ACC112 (cell line): ENCODE data around the gene PHF21B.

Experiments used
- H2AFZ ChIP-seq: fragments of 200-600 bp; sonication (generic); one replicate; pipeline ENCODE4 v1.6.0; 2017; ENCODE audit warnings: antibody characterized with exemption, low read length; ENCODE audit not compliant: unreplicated experiment
- H3K27ac ChIP-seq: fragments of 200-600 bp; sonication (generic); 2 replicates; pipeline ENCODE4 v1.5.1; 2014; ENCODE audit warnings: low read depth, mild to moderate bottlenecking, antibody characterized with exemption, low read length, moderate library complexity
- H3K27me3 ChIP-seq: fragments of 200-600 bp; sonication (generic); 2 replicates; pipeline ENCODE4 v1.6.1; 2014; ENCODE audit warnings: mild to moderate bottlenecking, antibody characterized with exemption, low read length, moderate library complexity, mixed read lengths; ENCODE audit not compliant: insufficient read depth
- H3K36me3 ChIP-seq: fragments of 200-600 bp; sonication (generic); 2 replicates; pipeline ENCODE4 v1.6.1; 2016; ENCODE audit warnings: mild to moderate bottlenecking, antibody characterized with exemption, low read length, moderate library complexity, mixed read lengths; ENCODE audit not compliant: insufficient read depth
- H3K4me1 ChIP-seq: fragments of 200-600 bp; sonication (generic); one replicate; pipeline ENCODE4 v1.6.1; 2016; ENCODE audit warnings: low read length, mixed read lengths; ENCODE audit not compliant: insufficient read depth, unreplicated experiment, control insufficient read depth
- H3K4me3 ChIP-seq: fragments of 200-600 bp; sonication (generic); 2 replicates; pipeline ENCODE4 v1.5.1; 2014; ENCODE audit warnings: mild to moderate bottlenecking, low read depth, low read length
- H3K79me2 ChIP-seq: fragments of 200-600 bp; sonication (generic); one replicate; pipeline ENCODE4 v1.6.0; 2016; ENCODE audit warnings: low read length; ENCODE audit not compliant: control insufficient read depth, unreplicated experiment, insufficient read depth

Gene PHF21B

GRCh38 chr22:44974454-44974853 is 35.4 kb downstream of the PHF21B start:
- no peak overlapping the region for H3K4me3 ChIP-seq
- H3K4me1 ChIP-seq = no peaks in the 10 kb centered on the region
- H2AFZ ChIP-seq = no peak overlapping the region
- H3K36me3 ChIP-seq = no peaks in the 10 kb centered on the region
- H3K27ac ChIP-seq = no peak overlapping the region
- peaks cover 51% of the 10 kb centered on the region for H3K27me3 ChIP-seq
- no peaks in the 10 kb centered on the region for H3K79me2 ChIP-seq

GRCh38 chr22:44973829-44974228 is 36.0 kb downstream of the PHF21B start:
- Histone ChIP-seq H3K27ac (no peak overlapping the region), H3K4me1 (no peaks in the 10 kb centered on the region), H2AFZ (no peak overlapping the region), H3K79me2 (no peaks in the 10 kb centered on the region), H3K36me3 (no peaks in the 10 kb centered on the region), H3K27me3 (peaks cover 44% of the 10 kb centered on the region), H3K4me3 (no peak overlapping the region)

- Histone ChIP-seq H3K27ac (no peak overlapping the region), H3K27me3 (peaks cover 35% of the 10 kb centered on the region), H3K79me2 (no peaks in the 10 kb centered on the region), H3K36me3 (no peaks in the 10 kb centered on the region), H3K4me3 (no peak overlapping the region), H2AFZ (no peak overlapping the region), H3K4me1 (no peaks in the 10 kb centered on the region)
These were observed 37.3 kb downstream of the PHF21B start for GRCh38 chr22:44972363-44973083.

DNA sequence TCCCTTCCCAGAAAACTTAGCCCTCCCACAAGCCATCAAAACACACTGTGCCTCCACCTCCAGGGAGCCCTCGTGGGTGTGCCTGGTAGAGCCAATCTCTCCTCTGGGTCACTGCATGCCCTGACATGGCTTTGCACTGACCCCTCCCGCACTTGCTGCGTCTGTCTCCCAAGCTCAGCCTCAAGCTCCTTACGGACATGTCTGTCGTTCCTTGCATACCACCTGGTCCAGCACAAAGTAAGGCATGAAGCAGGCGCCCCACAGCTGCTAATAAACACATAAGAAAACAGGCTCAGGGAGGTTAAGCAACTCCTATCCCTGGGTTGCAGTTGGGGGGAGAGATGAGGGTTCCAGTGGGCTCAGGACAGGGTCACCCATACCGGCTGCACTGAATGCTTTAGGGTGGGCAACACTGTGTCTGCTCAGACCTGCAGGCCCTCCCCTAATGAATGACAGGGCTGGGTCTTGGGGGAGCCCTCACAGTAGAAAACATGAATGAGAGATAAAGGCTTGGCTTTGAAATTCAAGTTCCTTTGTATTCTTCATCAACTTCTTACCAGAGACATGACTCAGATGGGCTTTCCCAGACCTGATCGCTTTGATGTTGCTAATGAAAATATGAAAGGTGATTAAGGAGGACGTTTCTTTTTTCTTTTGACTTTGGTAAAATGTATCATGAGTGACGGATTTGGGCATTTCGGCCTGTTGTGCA is 38.0 kb downstream of the PHF21B start:
- Histone ChIP-seq H3K36me3 (no peaks in the 10 kb centered on the region), H3K79me2 (no peaks in the 10 kb centered on the region), H3K27me3 (peaks cover 35% of the 10 kb centered on the region), H2AFZ (no peak overlapping the region), H3K27ac (no peak overlapping the region), H3K4me1 (no peaks in the 10 kb centered on the region), H3K4me3 (no peak overlapping the region)

DNA sequence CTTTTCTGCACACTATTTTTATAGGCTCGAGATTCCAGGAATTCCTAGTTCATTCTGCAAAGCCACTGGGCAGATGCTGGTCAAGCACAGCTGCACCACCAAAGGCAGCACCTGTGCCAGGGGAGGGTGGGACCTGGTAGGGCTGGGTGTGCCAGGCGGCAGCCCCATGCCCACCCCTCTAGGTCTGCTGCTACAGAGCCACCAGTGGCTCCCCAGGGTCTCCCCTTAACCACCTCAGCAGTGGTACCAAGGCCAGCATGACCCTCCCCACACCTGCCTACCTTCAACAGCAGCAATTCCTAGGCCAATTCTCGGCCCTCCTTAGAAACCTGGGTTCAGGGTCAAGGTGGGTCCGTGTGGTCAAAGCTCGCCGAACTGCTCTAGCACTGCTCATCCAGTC is 39.5 kb downstream of the PHF21B start:
- peaks cover 32% of the 10 kb centered on the region; the same call in 1 of the 2 replicates for H3K27me3 ChIP-seq
- no peak overlapping the region for H2AFZ ChIP-seq
- no peak overlapping the region for H3K27ac ChIP-seq
- H3K79me2 ChIP-seq = no peaks in the 10 kb centered on the region
- no peaks in the 10 kb centered on the region for H3K36me3 ChIP-seq
- no peak overlapping the region for H3K4me3 ChIP-seq
- H3K4me1 ChIP-seq = no peaks in the 10 kb centered on the region

GRCh38 chr22:44969817-44970216 is 40.0 kb downstream of the PHF21B start:
- no peak overlapping the region for H2AFZ ChIP-seq
- no peaks in the 10 kb centered on the region for H3K79me2 ChIP-seq
- H3K4me1 ChIP-seq = no peaks in the 10 kb centered on the region
- H3K27ac ChIP-seq = no peak overlapping the region
- peaks cover 34% of the 10 kb centered on the region; the same call in 1 of the 2 replicates for H3K27me3 ChIP-seq
- no peaks in the 10 kb centered on the region for H3K36me3 ChIP-seq
- H3K4me3 ChIP-seq = no peak overlapping the region

- Histone ChIP-seq H3K36me3 (no peaks in the 10 kb centered on the region), H3K4me1 (no peaks in the 10 kb centered on the region), H3K27me3 (peaks cover 43% of the 10 kb centered on the region; the same call in 1 of the 2 replicates), H2AFZ (no peak overlapping the region), H3K4me3 (no peak overlapping the region), H3K27ac (no peak overlapping the region), H3K79me2 (no peaks in the 10 kb centered on the region)
These were observed 41.1 kb downstream of the PHF21B start for GRCh38 chr22:44968736-44969135.

DNA sequence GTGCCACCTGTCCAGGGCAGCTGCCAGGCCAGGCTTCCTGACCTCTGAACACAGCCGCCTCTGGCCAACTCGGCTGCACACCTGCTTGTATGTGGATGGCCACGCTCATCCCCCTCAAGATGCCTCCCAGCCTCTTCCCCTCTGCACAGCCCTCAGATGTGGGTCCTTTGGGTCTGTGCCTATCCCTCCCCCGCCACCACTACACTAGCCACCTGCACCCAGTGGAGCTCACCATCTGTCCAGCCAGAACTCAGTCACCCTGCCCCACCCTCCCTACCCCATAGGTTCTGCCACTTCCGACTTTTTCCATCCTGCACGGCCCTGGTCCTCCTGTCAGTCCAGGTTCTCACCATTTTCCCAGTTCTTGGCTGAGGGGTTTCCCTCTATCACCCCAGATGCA is 44.6 kb downstream of the PHF21B start:
- no peaks in the 10 kb centered on the region for H3K4me1 ChIP-seq
- H2AFZ ChIP-seq = no peak overlapping the region
- H3K27me3 ChIP-seq = peaks cover 19% of the 10 kb centered on the region; the same call in 1 of the 2 replicates
- no peaks in the 10 kb centered on the region for H3K79me2 ChIP-seq
- no peaks in the 10 kb centered on the region for H3K36me3 ChIP-seq
- no peak overlapping the region for H3K27ac ChIP-seq
- no peak overlapping the region for H3K4me3 ChIP-seq

DNA sequence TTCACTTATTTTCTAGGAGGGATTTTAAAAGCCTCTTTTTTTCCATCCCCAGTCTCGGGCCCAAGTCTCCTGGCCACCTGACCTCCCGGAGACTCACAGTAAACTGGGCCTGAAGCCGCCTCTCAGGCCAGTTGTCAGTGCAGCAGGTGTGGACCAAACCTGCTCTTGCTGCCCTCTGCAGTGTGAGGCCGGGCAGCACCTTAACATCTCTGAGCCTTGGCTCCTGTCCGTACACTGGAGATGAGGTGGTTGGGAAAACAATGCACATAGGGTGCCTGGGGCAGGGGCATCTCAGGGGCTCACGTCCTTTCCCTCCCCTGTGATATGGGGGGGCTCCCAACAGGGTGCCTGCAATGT is 45.1 kb downstream of the PHF21B start:
- no peaks in the 10 kb centered on the region for H3K4me1 ChIP-seq
- no peak overlapping the region for H3K27ac ChIP-seq
- H3K36me3 ChIP-seq = no peaks in the 10 kb centered on the region
- peaks cover 16% of the 10 kb centered on the region; the same call in 1 of the 2 replicates for H3K27me3 ChIP-seq
- H3K79me2 ChIP-seq = no peaks in the 10 kb centered on the region
- H2AFZ ChIP-seq = no peak overlapping the region
- no peak overlapping the region for H3K4me3 ChIP-seq

- Histone ChIP-seq H3K79me2 (no peaks in the 10 kb centered on the region), H3K27ac (no peak overlapping the region), H3K4me3 (no peak overlapping the region), H3K36me3 (no peaks in the 10 kb centered on the region), H3K27me3 (peaks cover 16% of the 10 kb centered on the region; the same call in 1 of the 2 replicates), H3K4me1 (no peaks in the 10 kb centered on the region), H2AFZ (no peak overlapping the region)
These were observed 45.7 kb downstream of the PHF21B start for GRCh38 chr22:44963832-44964721.
